G401.6 (cell line): ENCODE measurements around the gene PAOX.

Experiments
- FAIRE-seq: peaks from 2 replicates; lab custom pipeline; 2012; peaks lifted over from hg19 to GRCh38; lab: Jason Lieb, UNC

PAOX gene

GRCh38 chr10:133379152-133379800 is at the start of gene PAOX:
PAOX (plus strand) TSS chr10:133379262; CDS start chr10:133379317, 55 bp downstream.
- no peak for FAIRE-seq

DNA sequence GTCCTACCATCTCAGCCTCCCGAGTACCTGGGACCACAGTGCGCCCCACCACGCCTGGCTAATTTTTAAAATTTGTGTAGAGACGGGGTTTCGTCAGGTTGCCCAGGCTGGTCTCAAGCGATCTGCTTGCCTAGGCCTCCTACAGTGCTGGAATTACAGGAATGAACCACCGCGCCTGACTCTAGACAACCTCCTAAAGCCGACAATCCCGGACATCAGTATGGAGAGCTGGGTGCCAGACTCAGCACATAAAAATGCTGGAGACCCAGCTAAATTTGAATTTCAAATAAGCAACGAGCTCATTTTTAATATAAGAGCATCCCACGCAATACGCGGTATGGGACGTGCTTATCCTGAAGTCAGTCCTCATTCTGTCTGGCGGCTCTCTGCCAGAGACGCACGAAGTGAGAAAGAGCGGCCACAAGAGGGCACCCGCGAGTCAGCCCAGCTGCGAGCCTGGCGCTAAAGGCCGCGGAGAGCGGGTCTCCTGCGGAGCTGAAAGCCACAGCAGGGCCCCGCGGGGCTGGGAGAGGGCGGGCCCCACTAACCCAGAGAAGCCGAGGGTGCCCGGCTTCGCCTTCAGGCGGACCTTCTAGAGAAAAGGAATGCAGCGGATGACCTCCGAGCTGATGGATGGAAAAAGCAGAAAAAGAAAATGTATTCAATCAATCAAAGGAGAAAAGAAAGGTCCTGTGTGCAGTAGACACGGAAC is 49.4 kb upstream of the PAOX start:
- FAIRE-seq: peak; percentile 87

DNA sequence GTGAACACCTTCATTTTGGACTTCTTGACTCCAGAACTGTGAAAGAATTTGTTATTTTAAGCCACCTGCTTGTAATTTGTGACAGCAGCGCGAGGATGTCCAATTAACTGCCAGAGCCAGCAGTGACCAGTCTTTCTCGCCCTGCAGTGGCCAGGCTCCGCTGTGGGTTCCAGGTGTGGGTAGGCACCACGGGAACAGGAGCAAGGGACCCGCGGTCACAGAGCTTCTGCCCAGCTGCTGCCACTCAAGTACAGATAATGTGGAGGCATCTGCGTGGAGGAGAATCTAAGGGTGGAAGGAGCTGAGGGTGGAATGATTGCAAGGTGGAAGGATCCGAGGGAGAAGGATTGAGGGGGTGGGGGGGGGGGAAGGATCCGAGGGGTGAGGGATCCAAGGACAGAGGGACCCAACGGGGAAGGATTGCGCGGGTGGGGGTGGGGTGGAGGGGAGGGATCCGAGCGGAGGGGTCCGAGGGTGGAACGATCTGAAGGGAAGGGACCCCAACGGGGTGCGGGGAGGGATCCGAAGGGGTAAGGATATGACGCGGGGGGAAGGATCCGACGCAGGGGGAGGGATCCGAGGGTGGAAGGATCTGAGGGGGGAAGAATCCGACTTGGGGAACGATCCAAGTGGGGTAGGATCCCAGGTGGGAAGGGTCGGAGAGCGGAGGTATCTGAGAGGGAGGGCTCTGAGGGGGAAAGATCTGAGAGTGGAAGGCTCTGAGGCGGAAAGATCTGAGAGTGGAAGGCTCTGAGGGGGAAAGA is 45.9 kb upstream of the PAOX start:
- no peak for FAIRE-seq

- FAIRE-seq: no peak
Measured at GRCh38 chr10:133334503-133335245, 44.4 kb upstream of the PAOX start.

- no peak for FAIRE-seq
Measured at GRCh38 chr10:133335246-133336117, 43.6 kb upstream of the PAOX start.

GRCh38 chr10:133336118-133336576 is 42.9 kb upstream of the PAOX start:
- no peak for FAIRE-seq

DNA sequence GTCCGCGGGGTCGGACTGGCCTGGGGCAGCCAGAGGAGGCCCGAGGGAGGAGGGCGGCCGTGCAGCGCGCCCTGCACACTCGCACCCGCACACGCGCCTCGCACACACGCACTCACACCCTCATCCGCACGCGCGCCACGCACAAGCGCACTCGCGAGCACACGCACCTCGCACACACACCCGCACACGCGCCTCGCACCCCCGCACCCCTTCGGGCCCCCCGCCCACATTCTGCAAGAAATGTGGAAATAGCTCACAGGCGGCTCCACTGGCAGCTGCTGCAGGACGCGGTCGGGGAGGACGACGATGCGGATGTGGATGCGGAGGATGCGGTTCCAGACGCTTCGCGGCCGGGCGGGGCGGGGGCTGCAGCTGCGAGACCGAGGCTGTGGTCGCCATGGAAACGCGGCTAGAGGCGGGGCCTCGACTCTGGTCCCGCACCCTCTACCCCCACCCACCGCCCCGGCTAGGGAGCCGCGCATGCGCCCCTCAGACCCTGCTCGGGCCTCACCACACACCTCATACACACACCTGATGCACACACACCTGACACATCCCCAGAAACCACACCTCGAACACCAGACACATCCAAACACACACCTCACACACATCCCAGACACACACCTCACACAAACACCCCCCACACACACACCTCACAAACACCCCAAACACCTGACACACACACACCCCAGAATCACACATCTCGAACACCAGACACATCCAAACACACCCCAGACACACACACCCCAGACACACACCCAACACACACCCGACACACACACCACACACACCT is 42.3 kb upstream of the PAOX start, which contains the start of gene CALY:
CALY (minus strand) TSS at position 320 of the 793 bp plus-strand sequence. CDS start 7,907 bp downstream, outside the sequence.
- no peak for FAIRE-seq

GRCh38 chr10:133337370-133337725 is 41.7 kb upstream of the PAOX start:
- no peak for FAIRE-seq

- FAIRE-seq: no peak
Measured at GRCh38 chr10:133338080-133339071, 40.7 kb upstream of the PAOX start.

- no peak for FAIRE-seq
Measured at GRCh38 chr10:133339708-133340380, 39.2 kb upstream of the PAOX start.

GRCh38 chr10:133341983-133342382 is 37.1 kb upstream of the PAOX start:
- no peak for FAIRE-seq

DNA sequence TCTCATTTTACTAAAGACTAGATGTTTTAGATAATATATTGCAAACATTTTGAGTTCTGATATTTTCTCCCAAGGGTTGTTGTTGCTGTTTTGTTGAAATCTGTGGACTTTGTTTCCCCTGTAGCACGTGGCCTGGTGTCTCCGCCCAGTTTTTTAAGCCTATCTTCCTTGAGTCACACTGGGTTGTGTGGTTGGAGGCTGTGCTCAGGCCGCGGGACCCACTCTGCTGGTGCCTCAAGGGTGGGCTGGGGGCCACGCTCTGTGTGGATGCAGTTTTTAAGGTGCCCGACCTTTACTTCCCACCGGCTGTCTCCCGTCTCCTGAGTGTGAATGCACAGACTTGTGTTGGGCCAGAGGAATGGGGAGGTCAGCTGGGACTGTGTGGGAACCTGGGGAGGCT is 36.1 kb upstream of the PAOX start:
- FAIRE-seq: no peak

DNA sequence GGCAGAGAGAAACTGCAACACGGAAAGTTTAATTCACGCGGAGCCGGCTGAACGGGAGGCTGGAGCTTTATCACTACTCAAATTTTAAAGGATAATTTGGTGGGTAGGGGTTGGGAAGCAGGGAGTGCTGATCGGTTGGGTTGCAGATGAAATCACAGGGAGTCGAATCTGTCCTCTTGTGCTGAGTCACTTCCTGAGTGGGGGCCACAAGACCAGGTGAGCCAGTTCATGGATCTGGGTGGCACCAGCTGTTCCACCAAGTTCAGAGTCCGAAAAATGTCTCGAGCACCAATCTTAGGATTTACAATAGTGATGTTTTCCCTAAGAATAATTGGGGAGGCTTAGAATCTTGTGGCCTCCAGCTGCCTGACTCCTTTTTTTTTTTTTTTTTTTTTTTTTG is 35.5 kb upstream of the PAOX start:
- no peak for FAIRE-seq

DNA sequence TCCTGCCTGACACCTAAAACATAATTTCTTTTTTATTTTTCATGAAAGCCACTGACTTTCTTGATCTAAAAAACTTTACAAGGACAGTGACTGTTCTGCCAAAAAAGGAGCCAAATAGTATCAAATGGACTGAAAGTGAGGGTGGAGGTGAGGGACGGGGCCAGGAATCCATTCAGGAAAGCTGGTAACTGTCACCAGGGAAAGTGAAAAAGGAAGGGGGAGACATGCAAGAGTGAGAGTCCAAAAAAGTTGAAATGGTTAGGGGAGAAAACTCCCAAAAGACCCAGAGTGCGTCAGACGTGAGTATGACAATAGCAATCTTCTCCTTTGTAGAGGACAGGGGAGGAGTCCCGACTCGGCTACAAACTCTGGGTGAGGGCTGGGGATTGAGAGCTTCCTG is 34.8 kb upstream of the PAOX start:
- FAIRE-seq: no peak

DNA sequence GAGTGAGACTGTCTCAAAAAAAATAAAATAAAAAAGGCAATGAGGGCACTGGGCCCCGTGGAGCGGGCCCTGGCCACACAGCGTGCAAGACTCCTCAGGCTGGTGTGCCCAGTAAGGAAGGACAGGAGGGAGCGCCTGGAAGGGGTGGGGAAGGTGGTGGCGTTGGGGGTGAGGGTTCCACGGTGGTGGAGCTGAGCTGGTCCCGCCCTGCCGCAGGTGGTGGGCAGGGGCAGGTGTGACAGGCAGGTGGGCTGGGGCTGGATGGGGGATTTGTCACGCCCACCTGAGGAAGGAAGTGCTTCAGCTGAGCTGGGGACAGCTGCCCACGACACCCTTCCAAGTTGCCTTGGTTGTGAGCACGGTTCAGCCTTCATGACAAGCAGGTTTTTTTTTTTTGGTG is 32.6 kb upstream of the PAOX start:
- no peak for FAIRE-seq

DNA sequence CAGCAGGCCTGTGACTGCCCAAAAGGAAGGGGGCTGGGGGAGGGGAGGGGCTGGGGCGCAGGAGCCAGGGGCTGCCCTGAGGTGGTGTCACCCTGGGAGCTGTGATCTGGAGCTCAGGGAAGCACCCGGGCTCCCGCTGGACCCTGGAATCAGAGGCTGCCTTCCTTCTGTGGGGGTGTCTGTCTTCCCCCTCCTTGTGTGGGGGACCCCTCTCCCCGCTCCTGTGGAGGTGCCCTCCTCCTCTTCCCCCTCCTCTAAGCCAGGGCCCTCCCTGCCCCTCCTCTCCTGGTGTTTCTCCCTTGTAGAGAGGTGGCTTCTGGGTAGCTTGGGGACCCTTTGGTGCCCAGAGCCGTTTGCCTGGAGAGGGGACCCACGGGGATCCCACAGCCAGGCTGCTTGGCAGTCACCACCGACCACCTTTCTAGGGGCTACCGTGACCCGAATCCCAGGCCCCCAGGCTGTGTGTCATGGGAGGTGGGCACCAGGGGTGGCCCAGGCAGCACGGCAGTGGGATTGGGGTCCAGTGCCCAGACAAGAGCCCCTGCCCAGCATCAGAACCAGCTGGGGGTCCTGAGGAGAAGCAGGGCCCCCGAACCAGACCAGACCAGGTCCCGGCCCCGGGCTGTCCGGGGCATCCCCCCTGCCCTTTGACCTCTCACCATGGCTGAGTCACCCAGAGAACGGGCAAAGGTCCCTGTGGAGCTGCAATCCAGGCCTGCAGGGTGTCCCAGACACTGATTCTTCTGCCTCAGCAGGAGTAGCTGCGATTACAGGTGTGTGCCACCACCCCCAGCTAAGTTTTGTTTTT is 31.1 kb upstream of the PAOX start:
- FAIRE-seq: no peak

DNA sequence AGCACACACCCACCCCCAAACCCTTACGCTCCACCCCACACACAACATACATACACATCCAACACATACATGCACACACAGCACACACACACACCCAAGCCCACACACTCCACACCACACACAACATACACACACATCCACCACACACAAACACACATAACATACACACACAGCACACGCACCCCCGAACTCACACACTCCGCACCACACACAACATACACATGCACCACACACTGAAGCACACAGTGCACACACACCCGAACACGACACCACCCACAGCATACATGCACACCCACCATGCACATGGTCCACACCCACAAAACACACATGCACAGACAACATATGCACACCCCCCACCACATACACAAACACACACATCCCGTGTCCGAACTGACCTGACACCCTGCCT is 29.9 kb upstream of the PAOX start:
- FAIRE-seq: no peak

- FAIRE-seq: no peak
Measured at GRCh38 chr10:133349577-133350011, 29.5 kb upstream of the PAOX start.
